Measurements from ENCODE around the gene FAM83G.
A peak's percentile ranks its signal among the peaks of the same experiment; 100 is the strongest.

Gene FAM83G

GRCh38 chr17:18944646-18945045 is 59.9 kb downstream of the FAM83G start:
- Histone ChIP-seq H2BK120ac (ENCODE audit: low read depth, low read length) (peak overlapping the region; percentile 74), H3K36me3 (replicated peaks in 1 of 2; ENCODE audit: control insufficient read depth in 2 of 2, insufficient read depth in 2 of 2, low read length in 2 of 2) (no peaks in the 10 kb centered on the region), H3K4ac (ENCODE audit: low read length) (no peak overlapping the region), H3K4me2 (ENCODE audit: insufficient read depth, low read length, poor library complexity, severe bottlenecking) (no peak overlapping the region), H4K8ac (ENCODE audit: low read depth, low read length) (no peak overlapping the region), H3K9me3 (replicated peaks in 1 of 2; ENCODE audit: control insufficient read depth in 2 of 2, insufficient read depth in 1 of 2, low read depth in 1 of 2, low read length in 2 of 2) (no peaks in the 10 kb centered on the region), H3K23ac (ENCODE audit: low read depth, low read length, poor library complexity) (no peak overlapping the region), H3K4me1 (ENCODE audit: control insufficient read depth in 2 of 2, insufficient read depth in 1 of 2, low read depth in 1 of 2, low read length in 2 of 2) (peaks cover 0 to 6% of the 10 kb centered on the region in 2 donors), H3K4me3 (ENCODE audit: low read length in 2 of 2) (no peak overlapping the region), H2AFZ (ENCODE audit: low read length) (no peak overlapping the region), H2BK15ac (ENCODE audit: low read length) (no peak overlapping the region), H3K14ac (ENCODE audit: low read length) (no peak overlapping the region), H3K79me1 (ENCODE audit: low read depth, low read length) (no peaks in the 10 kb centered on the region), H4K91ac (ENCODE audit: low read depth, low read length, poor library complexity) (no peak overlapping the region), H3K9ac (ENCODE audit: low read depth, low read length, poor library complexity) (no peak overlapping the region), H3K27ac (replicated peaks; ENCODE audit: low read length) (no peak overlapping the region), H2AK5ac (ENCODE audit: low read depth, low read length) (no peak overlapping the region), H2BK12ac (ENCODE audit: low read length) (no peak overlapping the region), H2BK5ac (ENCODE audit: low read length) (no peak overlapping the region), H3K18ac (ENCODE audit: low read length) (no peak overlapping the region), H3K27me3 (ENCODE audit: control insufficient read depth in 3 of 3, insufficient read depth in 3 of 3, low read depth in 1 of 3, low read length in 3 of 3) (peaks cover 0 to 27% (median 0%) of the 10 kb centered on the region in 3 experiments)
- DNase-seq (ENCODE audit: low spot score), result no peak
- no CpG with 5 or more reads among the region's 5 CpGs for WGBS, 2 donors (ENCODE audit: extremely low coverage in 2 of 2, insufficient read length in 2 of 2, insufficient replicate concordance in 1 of 2)

GRCh38 chr17:18938692-18939023 is 65.9 kb downstream of the FAM83G start:
- Histone ChIP-seq H3K4me2 (ENCODE audit: insufficient read depth, low read length, poor library complexity, severe bottlenecking) (no peak overlapping the region), H2BK120ac (ENCODE audit: low read depth, low read length) (no peak overlapping the region), H3K23ac (ENCODE audit: low read depth, low read length, poor library complexity) (no peak overlapping the region), H3K27me3 (ENCODE audit: control insufficient read depth in 3 of 3, insufficient read depth in 3 of 3, low read depth in 1 of 3, low read length in 3 of 3) (no peaks in the 10 kb centered on the region), H4K8ac (ENCODE audit: low read depth, low read length) (no peak overlapping the region), H2BK5ac (ENCODE audit: low read length) (no peak overlapping the region), H2AK5ac (ENCODE audit: low read depth, low read length) (no peak overlapping the region), H3K79me1 (ENCODE audit: low read depth, low read length) (no peaks in the 10 kb centered on the region), H3K4me3 (ENCODE audit: low read length in 2 of 2) (no peak overlapping the region), H2BK15ac (ENCODE audit: low read length) (no peak overlapping the region), H3K9ac (ENCODE audit: low read depth, low read length, poor library complexity) (no peak overlapping the region), H3K4me1 (ENCODE audit: control insufficient read depth in 2 of 2, insufficient read depth in 1 of 2, low read depth in 1 of 2, low read length in 2 of 2) (no peaks in the 10 kb centered on the region), H3K18ac (ENCODE audit: low read length) (no peak overlapping the region), H3K4ac (ENCODE audit: low read length) (no peak overlapping the region), H2AFZ (ENCODE audit: low read length) (no peak overlapping the region), H4K91ac (ENCODE audit: low read depth, low read length, poor library complexity) (no peak overlapping the region), H2BK12ac (ENCODE audit: low read length) (no peak overlapping the region), H3K36me3 (replicated peaks in 1 of 2; ENCODE audit: control insufficient read depth in 2 of 2, insufficient read depth in 2 of 2, low read length in 2 of 2) (no peaks in the 10 kb centered on the region), H3K9me3 (replicated peaks in 1 of 2; ENCODE audit: control insufficient read depth in 2 of 2, insufficient read depth in 1 of 2, low read depth in 1 of 2, low read length in 2 of 2) (no peaks in the 10 kb centered on the region), H3K27ac (replicated peaks; ENCODE audit: low read length) (no peak overlapping the region), H3K14ac (ENCODE audit: low read length) (no peak overlapping the region)
- WGBS, 2 donors (ENCODE audit: extremely low coverage in 2 of 2, insufficient read length in 2 of 2, insufficient replicate concordance in 1 of 2), result no CpG with 5 or more reads among the region's 2 CpGs
- DNase-seq (ENCODE audit: low spot score), result no peak

DNA sequence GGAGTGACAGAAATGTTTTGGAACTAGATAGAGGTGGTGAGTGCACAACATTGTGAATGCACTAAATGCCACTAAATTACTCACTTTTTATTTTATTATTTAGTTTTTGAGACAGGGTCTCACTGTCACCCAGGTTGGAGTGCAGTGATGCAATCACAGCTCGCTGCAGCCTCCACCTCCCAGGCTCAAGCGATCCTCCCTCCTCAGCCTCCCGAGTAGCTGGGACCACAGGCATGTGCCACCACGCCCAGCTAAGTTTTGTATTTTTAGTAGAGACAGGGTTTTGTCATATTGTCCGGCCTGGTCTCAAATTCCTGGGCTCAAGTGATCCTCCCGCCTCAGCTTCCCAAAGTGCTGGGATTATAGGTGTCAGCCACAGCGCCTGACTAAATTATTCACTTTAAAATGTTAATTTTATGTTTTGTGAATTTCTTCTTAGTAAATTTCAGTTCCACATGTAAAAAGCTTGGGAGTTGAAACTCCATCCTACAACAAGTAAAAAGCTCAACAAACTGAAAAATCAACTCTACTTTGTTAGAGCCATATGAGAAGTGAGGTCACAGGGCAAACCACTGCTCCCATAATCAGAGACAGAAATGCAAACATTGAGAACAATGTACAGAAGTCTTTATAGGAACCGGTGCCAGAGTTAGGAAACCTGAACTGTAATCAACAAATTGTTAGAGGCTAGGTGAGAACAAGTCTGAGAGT is 66.4 kb downstream of the FAM83G start:
- H3K18ac ChIP-seq (ENCODE audit: low read length), result no peak overlapping the region
- no peaks in the 10 kb centered on the region for H3K4me1 ChIP-seq (ENCODE audit: control insufficient read depth in 2 of 2, insufficient read depth in 1 of 2, low read depth in 1 of 2, low read length in 2 of 2)
- H4K91ac ChIP-seq (ENCODE audit: low read depth, low read length, poor library complexity), result no peak overlapping the region
- no peak overlapping the region for H3K23ac ChIP-seq (ENCODE audit: low read depth, low read length, poor library complexity)
- no peak overlapping the region for H4K8ac ChIP-seq (ENCODE audit: low read depth, low read length)
- no peaks in the 10 kb centered on the region for H3K27me3 ChIP-seq (ENCODE audit: control insufficient read depth in 3 of 3, insufficient read depth in 3 of 3, low read depth in 1 of 3, low read length in 3 of 3)
- H3K4me2 ChIP-seq (ENCODE audit: insufficient read depth, low read length, poor library complexity, severe bottlenecking), result no peak overlapping the region
- no peak overlapping the region for H2AK5ac ChIP-seq (ENCODE audit: low read depth, low read length)
- no peak for DNase-seq (ENCODE audit: low spot score)
- no peak overlapping the region for H3K9ac ChIP-seq (ENCODE audit: low read depth, low read length, poor library complexity)
- no peaks in the 10 kb centered on the region for H3K36me3 ChIP-seq (replicated peaks in 1 of 2; ENCODE audit: control insufficient read depth in 2 of 2, insufficient read depth in 2 of 2, low read length in 2 of 2)
- H3K4me3 ChIP-seq (ENCODE audit: low read length in 2 of 2), result no peak overlapping the region
- no peaks in the 10 kb centered on the region for H3K79me1 ChIP-seq (ENCODE audit: low read depth, low read length)
- no peaks in the 10 kb centered on the region for H3K9me3 ChIP-seq (replicated peaks in 1 of 2; ENCODE audit: control insufficient read depth in 2 of 2, insufficient read depth in 1 of 2, low read depth in 1 of 2, low read length in 2 of 2)
- no peak overlapping the region for H2BK15ac ChIP-seq (ENCODE audit: low read length)
- H2BK120ac ChIP-seq (ENCODE audit: low read depth, low read length), result no peak overlapping the region
- no peak overlapping the region for H2AFZ ChIP-seq (ENCODE audit: low read length)
- WGBS, 2 donors (ENCODE audit: extremely low coverage in 2 of 2, insufficient read length in 2 of 2, insufficient replicate concordance in 1 of 2), result no CpG with 5 or more reads among the region's 8 CpGs
- H2BK5ac ChIP-seq (ENCODE audit: low read length), result no peak overlapping the region
- no peak overlapping the region for H3K14ac ChIP-seq (ENCODE audit: low read length)
- no peak overlapping the region for H3K27ac ChIP-seq (replicated peaks; ENCODE audit: low read length)
- no peak overlapping the region for H2BK12ac ChIP-seq (ENCODE audit: low read length)
- no peak overlapping the region for H3K4ac ChIP-seq (ENCODE audit: low read length)

- H3K18ac ChIP-seq (ENCODE audit: low read length), result no peak overlapping the region
- H3K4ac ChIP-seq (ENCODE audit: low read length), result no peak overlapping the region
- no peak overlapping the region for H3K4me2 ChIP-seq (ENCODE audit: insufficient read depth, low read length, poor library complexity, severe bottlenecking)
- H3K14ac ChIP-seq (ENCODE audit: low read length), result no peak overlapping the region
- H2BK12ac ChIP-seq (ENCODE audit: low read length), result no peak overlapping the region
- H4K91ac ChIP-seq (ENCODE audit: low read depth, low read length, poor library complexity), result no peak overlapping the region
- H3K9me3 ChIP-seq (replicated peaks in 1 of 2; ENCODE audit: control insufficient read depth in 2 of 2, insufficient read depth in 1 of 2, low read depth in 1 of 2, low read length in 2 of 2), result no peaks in the 10 kb centered on the region
- no peak overlapping the region for H4K8ac ChIP-seq (ENCODE audit: low read depth, low read length)
- no peak overlapping the region for H2BK15ac ChIP-seq (ENCODE audit: low read length)
- no peaks in the 10 kb centered on the region for H3K79me1 ChIP-seq (ENCODE audit: low read depth, low read length)
- no peak overlapping the region for H3K9ac ChIP-seq (ENCODE audit: low read depth, low read length, poor library complexity)
- no CpG with 5 or more reads among the region's 14 CpGs for WGBS, 2 donors (ENCODE audit: extremely low coverage in 2 of 2, insufficient read length in 2 of 2, insufficient replicate concordance in 1 of 2)
- peaks cover 15 to 39% of the 10 kb centered on the region in 2 donors for H3K36me3 ChIP-seq (replicated peaks in 1 of 2; ENCODE audit: control insufficient read depth in 2 of 2, insufficient read depth in 2 of 2, low read length in 2 of 2)
- H3K23ac ChIP-seq (ENCODE audit: low read depth, low read length, poor library complexity), result no peak overlapping the region
- H3K27me3 ChIP-seq (ENCODE audit: control insufficient read depth in 3 of 3, insufficient read depth in 3 of 3, low read depth in 1 of 3, low read length in 3 of 3), result no peaks in the 10 kb centered on the region
- no peaks in the 10 kb centered on the region for H3K4me1 ChIP-seq (ENCODE audit: control insufficient read depth in 2 of 2, insufficient read depth in 1 of 2, low read depth in 1 of 2, low read length in 2 of 2)
- H3K4me3 ChIP-seq (ENCODE audit: low read length in 2 of 2), result no peak overlapping the region
- no peak overlapping the region for H2BK5ac ChIP-seq (ENCODE audit: low read length)
- no peak overlapping the region for H2AK5ac ChIP-seq (ENCODE audit: low read depth, low read length)
- no peak overlapping the region for H2AFZ ChIP-seq (ENCODE audit: low read length)
- no peak overlapping the region for H2BK120ac ChIP-seq (ENCODE audit: low read depth, low read length)
- no peak overlapping the region for H3K27ac ChIP-seq (replicated peaks; ENCODE audit: low read length)
- no peak for DNase-seq (ENCODE audit: low spot score)
Measured at GRCh38 chr17:18933102-18934058, 71.2 kb downstream of the FAM83G start.
